Motor neuron (in vitro differentiated cells): ENCODE measurements around the gene ZNF487. TPM values are rescaled to one million over a fixed set of nuclear protein-coding genes. Genes with fewer than 3 reads are reported as not detected.
"Not testable (repeated sequence)": the region's sequence is repeated elsewhere in the genome, so short reads cannot be mapped to it uniquely, and the experiment has no call there.

Experiments
- ATAC-seq, 8 experiments: fragments of 200-7000 bp; cut with Tn5 transposase; replicated peaks in 6 of 8; 2 replicates each; pipeline ENCODE4 v1.8.0; 2021; ENCODE audit warnings: mild to moderate bottlenecking in 8 of 8, moderate library complexity in 8 of 8
- H3K27ac ChIP-seq, 2 donors: fragments of 250-450 bp; sonication (Bioruptor Pico); 2 replicates each; pipeline ENCODE4 v1.9.0; 2021; ENCODE audit warnings: antibody characterized with exemption in 2 of 2, mild to moderate bottlenecking in 2 of 2, moderate library complexity in 1 of 2
- H3K4me1 ChIP-seq, 2 donors: fragments of 250-450 bp; sonication (Bioruptor Pico); replicated peaks in 1 of 2; 2 replicates each; pipeline ENCODE4 v1.6.1; 2021; ENCODE audit warnings: antibody characterized with exemption in 2 of 2, mild to moderate bottlenecking in 2 of 2, moderate library complexity in 1 of 2
- H3K4me3 ChIP-seq, 5 donors: fragments of 250-450 bp; sonication (Bioruptor Pico); 2 replicates each; pipeline ENCODE4 v1.9.0; 2021; ENCODE audit warnings: antibody characterized with exemption in 5 of 5, mild to moderate bottlenecking in 5 of 5, moderate library complexity in 4 of 5
- WGBS, 10 experiments: fragments of 450-650 bp; shearing (Covaris generic); methylation state at CpG; one replicate each; pipeline ENCODE4 v1.0.0; 2022; 5-methylcytosine and 5-hydroxymethylcytosine counted together
- in situ Hi-C, 9 experiments: fragments of 400-800 bp; cut with MboI; loops; one replicate each; pipeline ENCODE4 v1.15.0; 2021; ENCODE audit warnings: low sequenced_read_pairs in 9 of 9, low pct_unique_long_range_greater_than_20kb in 2 of 9; ENCODE audit not compliant: unreplicated experiment in 9 of 9
- total RNA-seq, 8 experiments: library from RNA; unstranded; fragments of 300-600 nt; gene quantifications; 2 replicates each; pipeline versions ENCODE4 v1.2.3 to v1.2.4, GENCODE V29; 2022

Gene ZNF487
- total RNA-seq, 8 experiments from 2014 or later: 2.5 to 34.0 (median 3.8) TPM

DNA sequence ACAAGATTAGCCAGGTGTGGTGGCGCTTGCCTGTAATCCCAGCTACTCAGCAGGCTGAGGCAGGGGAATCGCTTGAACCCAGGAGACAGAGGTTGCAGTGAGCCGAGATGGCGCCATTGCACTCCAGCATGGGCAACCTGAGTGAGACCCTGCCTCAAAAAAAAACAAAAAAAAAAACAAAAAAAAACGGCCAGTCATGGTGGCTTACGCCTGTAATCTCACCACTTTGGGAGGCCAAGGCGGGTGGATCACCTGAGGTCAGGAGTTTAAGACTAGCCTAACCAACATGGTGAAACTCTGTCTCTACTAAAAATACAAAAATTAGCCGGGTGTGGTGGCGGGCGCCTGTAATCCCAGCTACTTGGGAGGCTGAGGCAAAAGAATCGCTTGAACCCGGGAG lies 10.4 kb upstream of the ZNF487 start:
- H3K27ac ChIP-seq, H3K4me1 ChIP-seq, H3K4me3 ChIP-seq, in situ Hi-C loops, ATAC-seq: not testable (repeated sequence)
- WGBS, 10 experiments: 86 to 100% (median 97%) methylated on average over 2 to 6 of the region's 12 CpGs; no CpG with 5 or more reads in 3 of the 10 experiments

DNA sequence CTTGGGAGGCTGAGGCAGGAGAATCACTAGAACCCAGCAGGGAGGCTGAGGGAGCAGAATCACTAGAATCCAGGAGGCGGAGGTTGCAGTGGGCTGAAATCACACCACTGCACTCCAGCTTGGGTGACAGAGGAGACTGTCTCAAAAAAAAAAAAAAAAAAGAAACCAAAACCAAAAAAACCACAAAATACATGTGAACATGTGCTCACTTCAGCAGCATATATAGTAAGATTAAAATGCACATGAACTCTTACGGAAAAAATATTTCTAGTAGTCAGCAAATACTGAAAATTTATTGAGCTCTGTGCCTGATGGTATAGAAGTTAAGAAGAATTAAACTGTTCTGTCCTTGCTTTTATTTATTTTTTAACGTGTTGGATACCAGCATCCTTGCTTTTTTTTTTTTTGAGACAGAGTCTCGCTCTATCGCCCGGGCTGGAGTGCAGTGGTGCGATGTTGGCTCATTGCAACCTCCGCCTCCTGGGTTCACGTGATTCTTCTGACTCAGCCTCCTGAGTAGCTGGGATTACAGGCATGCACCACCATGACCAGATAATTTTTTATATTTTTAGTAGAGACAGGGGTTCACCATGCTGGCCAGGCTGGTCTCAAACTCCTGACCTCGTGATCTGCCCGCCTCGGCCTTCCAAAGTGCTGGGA lies 9.6 kb upstream of the ZNF487 start:
- WGBS, 10 experiments: 80 to 94% (median 88%) methylated on average over 2 to 11 of the region's 12 CpGs; no CpG with 5 or more reads in 1 of the 10 experiments
- in situ Hi-C loops: no loop called here
- Histone ChIP-seq H3K4me1 (peaks cover 0 to 8% of the 10 kb centered on the region in 2 donors), H3K4me3 (no peak overlapping the region), H3K27ac (no peak overlapping the region)
- ATAC-seq: no peak

DNA sequence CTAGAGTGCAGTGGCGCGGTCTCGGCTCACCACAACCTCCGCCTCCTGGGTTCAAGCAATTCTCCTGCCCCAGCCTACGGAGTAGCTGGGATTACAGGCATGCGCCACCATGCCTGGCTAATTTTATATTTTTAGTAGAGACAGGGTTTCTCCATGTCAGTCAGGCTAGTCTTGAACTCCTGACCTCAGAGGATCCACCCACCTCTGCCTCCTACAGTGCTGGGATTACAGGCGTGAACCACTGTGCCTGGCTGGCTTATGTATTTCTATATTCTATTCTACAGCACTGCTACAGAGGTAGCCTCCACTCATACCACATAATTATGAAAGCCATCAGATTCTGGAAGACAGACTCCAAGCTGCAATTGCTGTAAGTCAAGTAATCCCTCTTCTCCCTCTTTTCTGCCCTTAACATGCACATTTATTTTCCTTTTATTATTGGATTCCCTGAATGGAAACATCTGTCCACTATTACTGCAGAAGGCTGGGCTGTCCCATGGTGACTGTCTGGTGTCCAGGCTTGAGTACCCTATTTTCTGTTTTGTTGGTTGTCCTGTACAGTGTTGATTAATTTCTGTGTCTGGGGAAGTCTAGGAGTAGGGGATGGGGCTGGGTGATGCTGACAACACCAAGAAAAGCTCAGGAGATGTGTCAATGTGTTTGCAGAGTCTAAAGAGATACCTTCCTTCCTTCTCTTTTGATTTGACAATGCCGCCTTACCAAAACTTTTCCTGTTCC lies 5.8 kb upstream of the ZNF487 start:
- peaks cover 3 to 11% of the 10 kb centered on the region in 2 donors for H3K4me1 ChIP-seq
- no peak overlapping the region for H3K27ac ChIP-seq
- WGBS, 10 experiments: 50 to 97% (median 87%) methylated on average over 1 to 7 of the region's 8 CpGs; no CpG with 5 or more reads in 3 of the 10 experiments
- no peak overlapping the region for H3K4me3 ChIP-seq
- ATAC-seq: peak in 6 of 8 experiments; percentile 22 to 76 (median 58)
- in situ Hi-C loops: no loop called here

DNA sequence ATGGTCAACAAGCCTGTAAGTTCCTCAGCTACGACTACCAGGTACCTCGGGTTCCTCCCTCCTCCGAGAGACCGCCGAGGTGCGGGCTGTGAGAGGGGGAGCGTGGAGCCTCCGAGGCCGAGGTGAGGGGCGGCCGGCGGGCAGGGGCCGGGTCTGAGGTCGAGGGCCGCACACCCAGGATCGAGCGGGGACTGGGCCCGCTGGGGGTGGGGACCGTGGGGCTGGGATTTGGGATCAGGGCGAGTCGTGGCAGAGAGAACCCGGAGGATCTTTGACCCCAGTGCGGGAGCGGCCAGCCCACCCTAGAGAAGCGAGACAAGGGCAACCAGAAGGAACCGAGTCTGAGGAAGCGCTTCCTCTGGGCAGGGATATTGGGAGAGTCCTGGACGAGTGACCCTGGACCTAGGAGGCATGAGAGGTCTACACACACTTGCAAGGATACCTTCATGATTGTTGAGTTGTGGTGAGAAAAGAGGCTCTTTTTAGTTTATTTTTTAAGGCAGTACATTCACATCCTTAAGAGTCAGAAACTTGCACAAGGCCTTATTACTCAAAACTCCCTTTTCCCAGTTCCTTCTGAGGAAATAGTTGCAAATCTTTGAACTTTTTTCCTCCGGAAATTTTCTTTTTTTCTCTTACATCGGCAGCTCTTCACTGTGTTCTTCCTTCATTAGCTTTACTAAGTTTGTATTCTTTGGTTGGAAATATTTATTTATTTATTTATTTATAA lies 395 bp downstream of the ZNF487 start:
- in situ Hi-C loops: no loop called here
- Histone ChIP-seq H3K4me3 (peak overlapping the region; percentile 67 to 79 (median 75)), H3K27ac (peak overlapping the region in 1 of 2 donors; percentile 87), H3K4me1 (peaks cover 3 to 4% of the 10 kb centered on the region in 2 donors)
- 0 to 72% (median 23%) methylated on average over 2 to 6 of the region's 30 CpGs for WGBS, 10 experiments
- peak in 2 of 8 experiments; percentile 0 to 3 for ATAC-seq

DNA sequence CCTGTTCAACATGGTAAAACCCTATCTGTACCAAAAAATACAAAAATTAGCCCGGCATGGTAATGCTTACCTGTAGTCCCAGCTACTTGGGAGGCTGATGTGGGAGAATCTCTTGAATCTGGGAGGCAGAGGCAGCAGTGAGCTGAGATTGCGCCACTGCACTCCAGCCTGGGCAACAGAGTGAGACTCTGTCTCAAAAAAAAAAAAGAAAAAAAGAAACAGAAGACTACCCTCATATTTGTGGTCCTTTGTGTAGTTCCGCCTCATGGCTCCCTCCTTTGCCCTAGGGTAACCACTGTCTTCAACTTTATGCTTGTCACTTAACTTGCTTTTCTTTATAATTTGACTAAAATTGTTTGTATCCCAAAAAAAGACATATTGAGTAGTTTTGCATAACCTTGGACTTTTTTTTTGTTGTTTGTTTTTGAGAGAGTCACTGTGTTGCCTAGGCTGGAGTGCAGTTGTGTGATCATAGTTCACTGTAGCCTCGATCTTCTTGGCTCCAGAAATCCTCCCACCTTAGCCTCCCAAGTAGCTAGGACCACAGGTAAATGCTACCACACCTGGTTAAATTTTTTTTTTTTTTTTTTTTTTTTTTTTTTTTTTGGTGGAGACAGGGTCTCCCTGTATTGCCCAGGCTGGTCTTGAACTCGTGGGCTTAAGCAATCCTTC lies 3.7 kb downstream of the ZNF487 start:
- no peak overlapping the region for H3K27ac ChIP-seq
- in situ Hi-C loops: no loop called here
- WGBS, 10 experiments: 33 to 96% (median 69%) methylated on average over 2 to 4 of the region's 5 CpGs; no CpG with 5 or more reads in 2 of the 10 experiments
- H3K4me3 ChIP-seq: no peak overlapping the region
- no peak for ATAC-seq
- peaks cover 0 to under 1% of the 10 kb centered on the region in 2 donors for H3K4me1 ChIP-seq

DNA sequence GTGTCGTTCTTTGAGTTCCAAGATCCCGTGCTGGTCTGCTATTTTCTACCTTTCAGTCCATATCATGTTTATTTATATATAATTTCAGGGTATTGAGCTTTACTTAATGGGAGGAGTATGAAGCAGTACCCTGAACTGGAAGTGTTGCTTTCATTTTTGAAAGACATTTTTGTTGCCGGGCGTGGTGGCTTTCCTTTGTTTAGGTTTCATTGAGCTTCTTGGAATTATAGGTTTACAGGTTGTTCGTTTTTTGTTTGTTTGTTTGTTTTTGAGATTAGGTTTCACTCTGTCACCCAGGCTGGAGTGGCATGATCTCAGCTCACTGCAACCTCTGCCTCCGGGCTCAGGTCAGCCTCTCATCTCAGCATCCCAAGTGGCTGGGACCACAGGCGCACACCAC lies 7.4 kb downstream of the ZNF487 start:
- in situ Hi-C loops: no loop called here
- 70 to 100% (median 82%) methylated on average over 1 to 6 of the region's 7 CpGs; no CpG with 5 or more reads in 1 of the 10 experiments for WGBS, 10 experiments
- ATAC-seq: peak in 2 of 8 experiments; percentile 40 to 44
- Histone ChIP-seq H3K4me3 (no peak overlapping the region), H3K27ac (no peak overlapping the region), H3K4me1 (no peaks in the 10 kb centered on the region)

DNA sequence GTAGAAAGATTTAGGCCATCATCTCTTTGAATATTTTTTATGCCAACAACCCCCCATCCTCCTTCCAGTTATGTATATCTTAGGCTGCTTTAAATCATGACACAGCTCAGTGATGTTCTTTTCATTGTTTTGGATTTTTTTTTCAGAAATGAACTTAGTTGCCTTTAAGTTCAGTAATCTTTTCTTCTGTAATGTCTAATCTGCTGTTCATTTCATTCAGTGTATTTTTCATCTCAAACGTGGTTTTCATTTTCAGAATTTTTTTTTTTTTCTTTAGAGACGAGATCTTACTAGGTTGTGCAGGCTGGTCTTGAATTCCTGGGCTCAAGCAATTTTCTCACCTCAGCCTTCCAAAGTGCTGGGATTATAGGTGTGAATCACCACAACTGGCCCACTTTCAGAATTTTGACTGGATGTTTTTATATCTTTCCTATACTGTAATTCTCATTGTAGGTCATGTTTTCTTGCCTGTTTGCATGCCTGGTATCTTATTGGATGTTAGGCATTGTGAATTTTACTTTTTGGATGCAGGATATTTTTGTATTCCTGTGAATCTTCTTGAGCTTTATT lies 8.1 kb downstream of the ZNF487 start:
- H3K4me1 ChIP-seq: no peaks in the 10 kb centered on the region
- no peak overlapping the region for H3K27ac ChIP-seq
- 71 to 100% (median 89%) methylated on average over 2 of the region's 2 CpGs; no CpG with 5 or more reads in 1 of the 10 experiments for WGBS, 10 experiments
- ATAC-seq: no peak
- H3K4me3 ChIP-seq: no peak overlapping the region
- in situ Hi-C loops: no loop called here

DNA sequence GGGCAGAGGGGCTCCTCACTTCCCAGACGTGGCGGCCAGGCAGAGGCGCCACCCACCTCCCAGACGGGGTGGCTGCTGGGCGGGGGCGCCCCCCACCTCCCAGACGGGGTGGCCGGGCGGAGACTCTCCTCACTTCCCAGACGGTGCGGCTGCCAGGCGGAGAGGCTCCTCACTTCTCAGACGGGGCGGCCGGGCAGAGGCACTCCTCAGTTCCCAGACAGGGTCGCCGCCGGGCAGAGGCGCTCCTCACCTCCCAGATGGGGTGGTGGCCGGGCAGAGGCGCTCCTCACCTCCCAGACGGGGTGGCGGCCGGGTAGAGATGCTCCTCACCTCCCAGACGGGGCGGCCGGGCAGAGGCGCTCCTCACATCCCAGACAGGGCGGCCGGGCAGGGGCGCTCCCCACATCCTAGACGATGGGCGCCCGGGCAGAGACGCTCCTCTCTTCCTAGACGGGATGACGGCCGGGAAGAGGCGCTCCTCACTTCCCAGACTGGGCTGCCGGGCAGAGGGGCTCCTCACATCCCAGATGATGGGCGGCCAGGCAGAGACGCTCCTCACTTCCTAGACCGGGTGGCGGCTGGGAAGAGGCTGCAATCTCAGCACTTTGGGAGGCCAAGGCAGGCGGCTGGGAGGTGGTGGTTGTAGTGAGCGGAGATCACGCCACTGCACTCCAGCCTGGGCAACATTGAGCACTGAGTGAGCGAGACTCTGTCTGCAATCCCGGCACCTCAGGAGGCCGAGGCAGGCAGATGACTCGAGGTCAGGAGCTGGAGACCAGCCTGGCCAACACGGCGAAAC lies 9.5 kb downstream of the ZNF487 start:
- ATAC-seq, H3K27ac ChIP-seq, in situ Hi-C loops, H3K4me3 ChIP-seq, H3K4me1 ChIP-seq: not testable (repeated sequence)
- WGBS, 10 experiments: 80 to 100% (median 96%) methylated on average over 1 to 4 of the region's 53 CpGs; no CpG with 5 or more reads in 6 of the 10 experiments

DNA sequence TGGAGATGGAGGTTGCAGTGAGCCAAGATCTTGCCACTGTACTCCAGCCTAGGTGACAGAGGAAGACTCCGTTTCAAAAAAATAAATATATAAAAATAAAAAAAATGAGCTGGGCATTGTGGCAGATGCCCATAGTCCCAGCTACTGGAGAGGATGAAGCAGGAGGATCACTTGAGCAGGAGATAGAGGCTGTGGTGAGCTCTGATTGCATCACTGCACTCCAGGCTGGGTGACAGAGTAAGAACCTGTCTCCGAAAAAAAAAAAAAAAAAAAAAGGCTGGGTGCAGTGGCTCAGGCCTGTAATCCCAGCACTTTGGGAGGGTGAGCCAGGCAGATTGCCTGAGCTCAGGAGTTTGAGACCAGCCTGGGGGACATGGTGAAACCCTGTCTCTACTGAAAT lies 11.8 kb downstream of the ZNF487 start:
- in situ Hi-C loops: no loop called here
- 80 to 100% (median 100%) methylated on average over 1 of the region's 2 CpGs; no CpG with 5 or more reads in 7 of the 10 experiments for WGBS, 10 experiments
- Histone ChIP-seq H3K4me1 (no peaks in the 10 kb centered on the region), H3K27ac (no peak overlapping the region), H3K4me3 (no peak overlapping the region)
- ATAC-seq: no peak

DNA sequence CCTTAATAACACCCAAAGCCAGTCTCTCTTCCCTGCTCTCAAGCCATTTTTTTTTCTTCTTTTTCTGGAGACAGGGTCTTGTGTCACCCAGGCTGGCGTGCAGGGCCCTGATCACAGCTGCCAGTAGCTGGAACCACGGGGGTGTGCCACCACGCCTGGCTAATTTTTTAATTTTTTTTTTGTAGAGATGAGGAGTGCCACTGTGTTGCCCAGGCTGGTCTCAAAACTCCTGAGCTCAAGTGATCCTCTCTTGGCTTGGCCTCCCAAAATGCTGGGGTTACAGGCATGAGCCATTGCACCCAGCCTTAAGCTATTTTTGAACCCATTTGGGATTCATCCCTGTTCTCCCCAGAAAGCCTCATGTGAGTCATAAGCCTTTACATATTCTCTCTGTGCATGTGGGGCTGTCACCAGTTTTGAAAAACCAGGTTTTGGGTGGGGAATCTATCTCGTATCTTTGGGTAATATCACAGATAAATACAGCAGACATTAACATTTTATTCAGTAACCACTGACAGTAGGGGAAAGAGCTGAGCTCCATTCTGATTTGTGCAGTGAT lies 15.5 kb downstream of the ZNF487 start:
- Histone ChIP-seq H3K27ac (no peak overlapping the region), H3K4me3 (no peak overlapping the region), H3K4me1 (peaks cover 0 to 3% of the 10 kb centered on the region in 2 donors)
- WGBS, 10 experiments: 0 to 94% (median 83%) methylated on average over 1 to 4 of the region's 4 CpGs; no CpG with 5 or more reads in 1 of the 10 experiments
- peak in 2 of 8 experiments; percentile 18 to 42 for ATAC-seq
- in situ Hi-C loops: no loop called here

DNA sequence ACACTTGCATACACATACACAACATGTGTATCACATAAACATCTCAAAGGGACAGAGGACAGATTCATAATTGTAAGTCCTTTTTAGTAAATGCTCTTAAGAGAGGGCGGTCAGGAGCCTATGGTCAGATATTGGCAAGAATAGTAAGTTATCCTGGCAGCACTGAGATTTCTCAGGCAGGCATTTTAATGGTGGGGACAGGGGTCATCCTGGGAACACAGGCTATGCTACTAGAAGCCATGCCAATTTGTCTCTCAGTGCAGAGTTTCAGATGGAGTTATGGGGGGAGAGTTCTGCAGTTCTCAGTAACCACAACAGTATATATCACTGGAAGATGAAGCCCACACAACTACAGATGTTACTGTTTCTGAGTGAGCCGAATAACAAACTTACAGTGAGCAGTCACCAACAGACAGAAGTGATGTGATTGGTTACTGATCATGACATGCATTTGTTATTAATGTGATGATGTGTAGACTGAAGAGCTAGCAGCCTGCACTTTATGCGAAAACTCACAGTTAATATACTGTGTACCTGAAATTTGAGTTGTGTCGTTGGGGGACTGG lies 16.4 kb downstream of the ZNF487 start:
- 29 to 100% (median 65%) methylated on average over 1 to 3 of the region's 4 CpGs; no CpG with 5 or more reads in 2 of the 10 experiments for WGBS, 10 experiments
- Histone ChIP-seq H3K27ac (no peak overlapping the region), H3K4me3 (no peak overlapping the region), H3K4me1 (peaks cover 0 to 3% of the 10 kb centered on the region in 2 donors)
- in situ Hi-C loops: no loop called here
- no peak for ATAC-seq
